GM21423 (cell line): ENCODE measurements around the gene GPR162.
"Not testable (repeated sequence)": the region's sequence is repeated elsewhere in the genome, so short reads cannot be mapped to it uniquely, and the experiment has no call there.

ENCODE experiments used
- ATAC-seq: cut with Tn5 transposase; IDR thresholded peaks from one replicate; pipeline ENCODE4 v1.9.1; 2021; ENCODE audit warnings: mild to moderate bottlenecking, moderate library complexity; ENCODE audit not compliant: unreplicated experiment

The GPR162 gene

DNA sequence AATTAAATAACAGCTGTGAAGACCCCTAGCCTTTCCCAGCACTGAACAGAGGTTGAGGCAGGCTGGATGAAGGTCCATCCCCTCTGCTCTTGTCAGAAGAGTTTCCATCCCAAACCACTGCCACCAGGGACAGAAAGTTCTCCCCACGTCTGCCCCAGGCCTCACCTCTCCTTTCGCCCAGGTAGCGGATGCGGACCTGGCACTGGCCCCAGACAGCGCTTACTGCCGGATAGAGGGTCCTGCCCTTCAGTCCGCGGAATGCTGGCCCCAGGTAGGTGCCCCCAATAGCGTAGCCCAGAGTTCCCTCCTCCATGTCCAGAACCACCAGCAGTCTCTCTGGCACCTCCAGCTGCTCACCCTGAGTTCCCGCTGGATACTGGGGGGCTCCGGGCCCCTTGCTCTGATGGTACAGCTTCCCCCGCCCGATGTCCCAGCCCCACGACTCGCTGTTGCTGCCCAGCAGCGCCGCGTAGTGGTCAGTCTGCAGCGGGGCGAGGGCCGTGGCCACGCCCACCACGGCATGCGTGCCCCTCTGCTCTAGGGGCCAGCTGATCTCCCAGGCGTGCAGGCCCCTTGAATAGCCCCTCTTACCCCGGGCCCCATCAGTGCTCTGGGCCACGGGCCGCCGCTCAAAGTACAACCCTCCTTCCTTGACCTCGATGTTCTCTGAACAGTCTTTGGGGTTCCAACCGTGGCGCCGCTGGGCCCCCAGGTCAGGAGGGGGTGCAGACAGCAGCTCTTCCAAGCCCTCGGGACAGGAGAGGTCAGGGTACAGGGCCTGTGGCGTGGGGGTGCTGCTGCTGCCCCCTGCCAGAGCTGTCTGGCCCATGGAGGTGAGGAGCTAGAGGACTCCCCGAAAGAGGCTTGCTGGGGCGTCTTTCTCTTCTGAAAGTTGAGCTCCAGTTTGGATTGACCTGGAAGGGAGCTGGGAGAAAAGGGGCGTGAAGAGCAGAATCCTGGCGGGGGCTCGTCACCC, 50.7 kb downstream of the GPR162 start:
- peak; percentile 33 for ATAC-seq

DNA sequence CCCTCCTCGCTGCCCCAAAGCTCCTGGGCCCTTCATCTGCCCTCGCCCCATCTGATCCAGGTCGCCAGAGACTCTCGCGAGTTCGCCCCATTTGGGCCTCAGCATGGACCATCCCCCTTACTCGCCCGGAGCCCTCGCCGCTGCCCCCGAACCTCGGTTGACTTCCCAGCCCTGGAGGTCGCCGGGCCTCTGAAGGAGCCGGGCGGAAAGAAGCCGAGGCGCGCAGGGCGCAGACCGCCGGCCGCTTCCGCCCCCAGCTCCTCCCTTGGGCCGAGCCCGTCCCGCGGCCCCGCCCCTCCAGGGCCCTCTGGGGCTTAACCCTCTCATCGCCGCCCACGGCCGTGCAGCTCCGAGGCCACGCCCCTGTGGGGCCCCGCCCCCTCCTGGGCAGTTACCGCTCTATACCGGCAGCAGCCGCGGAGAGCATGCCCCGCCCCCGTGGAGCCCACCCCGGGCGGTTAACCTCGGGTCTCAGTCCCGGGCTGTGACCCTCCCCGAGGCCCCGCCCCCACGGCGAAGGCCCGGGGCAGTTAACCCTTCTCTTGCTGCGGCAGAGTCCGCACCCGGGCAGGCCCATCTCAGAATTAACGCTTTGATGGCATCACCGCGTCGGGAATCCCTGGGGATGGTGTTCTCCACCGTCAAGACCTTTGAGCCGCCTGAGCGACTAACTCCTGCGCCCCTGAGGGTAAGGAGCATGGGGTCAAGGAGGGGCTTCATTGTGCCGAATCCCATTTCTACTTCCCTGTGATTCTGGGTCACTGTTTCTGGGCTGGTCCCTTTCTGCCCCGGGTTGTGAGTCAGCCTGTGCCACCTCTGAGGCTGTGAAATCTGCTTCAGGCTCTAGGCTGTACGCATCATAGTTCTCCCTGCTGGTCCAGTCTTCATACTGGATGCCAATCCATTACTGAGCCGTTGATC, 51.7 kb downstream of the GPR162 start, which contains the start of gene SPSB2:
Gene SPSB2, minus strand, starts transcription at position 210 of the 921 bp plus-strand sequence. CDS start 402 bp downstream, outside the sequence.
- ATAC-seq = peak; percentile 74

DNA sequence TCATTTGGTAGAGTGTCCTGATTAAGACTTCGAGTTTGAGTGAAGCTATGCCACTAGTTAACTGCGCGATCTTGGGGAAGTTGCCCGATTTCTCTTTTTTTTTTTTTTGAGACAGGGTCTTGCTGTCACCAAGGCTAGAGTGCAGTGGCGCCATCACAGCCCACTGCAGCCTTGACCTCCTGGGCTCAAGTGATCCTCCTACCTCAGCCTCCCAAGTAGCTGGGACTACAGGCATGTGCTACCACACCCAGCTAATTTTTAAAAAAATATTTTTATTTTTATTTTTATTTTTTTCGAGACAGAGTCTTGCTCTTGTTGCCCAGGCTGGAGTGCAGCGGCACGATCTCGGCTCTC, 52.4 kb downstream of the GPR162 start:
- ATAC-seq = not testable (repeated sequence)
